NB4 (cell line): ENCODE data around the gene TBC1D28.
"Not testable (repeated sequence)": the region's sequence is repeated elsewhere in the genome, so short reads cannot be mapped to it uniquely, and the experiment has no call there.

Experiments
- MYC ChIP-seq: IDR thresholded peaks from 2 replicates; pipeline ENCODE4 v1.6.1; 2011; ENCODE audit warnings: low read depth, low read length
- POLR2A ChIP-seq: IDR thresholded peaks from 2 replicates; pipeline ENCODE4 v1.6.1; 2011; ENCODE audit warnings: mild to moderate bottlenecking; ENCODE audit not compliant: insufficient read length; ENCODE audit errors: extremely low read depth
- TF ChIP-seq, protein P1 (sequence below): IDR thresholded peaks from one replicate; pipeline ENCODE4 v1.5.1; 2012; ENCODE audit warnings: low read depth, low read length
- TF ChIP-seq, protein P2 (sequence below): IDR thresholded peaks from 2 replicates; pipeline ENCODE4 v1.6.1; 2011; ENCODE audit warnings: low read depth, low read length

DNA sequence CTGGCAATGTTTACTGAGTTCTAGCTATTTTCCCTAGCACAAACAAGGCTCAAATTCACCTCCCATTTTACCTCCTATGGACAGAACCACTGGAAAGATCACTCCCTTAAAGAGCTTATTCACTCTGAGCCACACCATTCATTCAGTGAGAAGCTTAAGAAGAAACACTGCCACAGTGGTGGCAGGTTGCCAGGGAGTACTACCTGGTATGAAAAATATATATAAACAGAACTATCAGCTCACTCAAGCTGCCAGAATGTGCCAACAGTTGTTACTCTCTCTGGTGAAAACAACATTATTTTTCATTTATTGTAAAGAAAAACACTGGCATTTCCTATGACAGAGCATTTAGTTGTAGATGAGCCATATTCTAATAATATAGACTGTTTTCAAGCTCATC is 31.2 kb downstream of the TBC1D28 start:
- TF ChIP-seq, protein P1, sequence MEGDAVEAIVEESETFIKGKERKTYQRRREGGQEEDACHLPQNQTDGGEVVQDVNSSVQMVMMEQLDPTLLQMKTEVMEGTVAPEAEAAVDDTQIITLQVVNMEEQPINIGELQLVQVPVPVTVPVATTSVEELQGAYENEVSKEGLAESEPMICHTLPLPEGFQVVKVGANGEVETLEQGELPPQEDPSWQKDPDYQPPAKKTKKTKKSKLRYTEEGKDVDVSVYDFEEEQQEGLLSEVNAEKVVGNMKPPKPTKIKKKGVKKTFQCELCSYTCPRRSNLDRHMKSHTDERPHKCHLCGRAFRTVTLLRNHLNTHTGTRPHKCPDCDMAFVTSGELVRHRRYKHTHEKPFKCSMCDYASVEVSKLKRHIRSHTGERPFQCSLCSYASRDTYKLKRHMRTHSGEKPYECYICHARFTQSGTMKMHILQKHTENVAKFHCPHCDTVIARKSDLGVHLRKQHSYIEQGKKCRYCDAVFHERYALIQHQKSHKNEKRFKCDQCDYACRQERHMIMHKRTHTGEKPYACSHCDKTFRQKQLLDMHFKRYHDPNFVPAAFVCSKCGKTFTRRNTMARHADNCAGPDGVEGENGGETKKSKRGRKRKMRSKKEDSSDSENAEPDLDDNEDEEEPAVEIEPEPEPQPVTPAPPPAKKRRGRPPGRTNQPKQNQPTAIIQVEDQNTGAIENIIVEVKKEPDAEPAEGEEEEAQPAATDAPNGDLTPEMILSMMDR = not testable (repeated sequence)
- TF ChIP-seq POLR2A, MYC: not testable (repeated sequence)
- TF ChIP-seq, protein P2, sequence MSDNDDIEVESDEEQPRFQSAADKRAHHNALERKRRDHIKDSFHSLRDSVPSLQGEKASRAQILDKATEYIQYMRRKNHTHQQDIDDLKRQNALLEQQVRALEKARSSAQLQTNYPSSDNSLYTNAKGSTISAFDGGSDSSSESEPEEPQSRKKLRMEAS = not testable (repeated sequence)
